ENCODE measurements around the gene CWH43.
"Not testable (repeated sequence)": the region's sequence is repeated elsewhere in the genome, so short reads cannot be mapped to it uniquely, and the experiment has no call there.

Gene CWH43

GRCh38 chr4:48979914-48980579 lies 6.0 kb upstream of the CWH43 start:
- DNase-seq: no peak

- DNase-seq: not testable (repeated sequence)
These were observed 2.1 kb upstream of the CWH43 start for GRCh38 chr4:48984005-48984404.

GRCh38 chr4:48985602-48985975 lies 486 bp upstream of the CWH43 start:
- no peak for DNase-seq

GRCh38 chr4:48986654-48987164 lies 634 bp downstream of the CWH43 start:
- no peak for DNase-seq

- DNase-seq: no peak
These were observed 3.6 kb downstream of the CWH43 start for GRCh38 chr4:48989461-48990203.

GRCh38 chr4:48991357-48991756 lies 5.3 kb downstream of the CWH43 start:
- DNase-seq: no peak

- DNase-seq: no peak
These were observed 11.9 kb downstream of the CWH43 start for GRCh38 chr4:48997962-48998361.

GRCh38 chr4:48998440-48998839 lies 12.4 kb downstream of the CWH43 start:
- DNase-seq: no peak

GRCh38 chr4:49000806-49001205 lies 14.7 kb downstream of the CWH43 start:
- no peak for DNase-seq

- no peak for DNase-seq
These were observed 16.9 kb downstream of the CWH43 start for GRCh38 chr4:49002931-49003330.

GRCh38 chr4:49018718-49019295 lies 32.7 kb downstream of the CWH43 start:
- no peak for DNase-seq

- no peak for DNase-seq
These were observed 46.5 kb downstream of the CWH43 start for GRCh38 chr4:49032440-49033161.

GRCh38 chr4:49036528-49036927 lies 50.5 kb downstream of the CWH43 start:
- DNase-seq: no peak

GRCh38 chr4:49044270-49044669 lies 58.2 kb downstream of the CWH43 start:
- DNase-seq: no peak

- no peak for DNase-seq
These were observed 72.2 kb downstream of the CWH43 start for GRCh38 chr4:49058306-49058705.

GRCh38 chr4:49063670-49064069 lies 77.6 kb downstream of the CWH43 start:
- no peak for DNase-seq

- not testable (repeated sequence) for DNase-seq
These were observed 86.1 kb downstream of the CWH43 start for GRCh38 chr4:49072196-49072595.

GRCh38 chr4:49091883-49092282 lies 105.8 kb downstream of the CWH43 start:
- not testable (repeated sequence) for DNase-seq

- DNase-seq: not testable (repeated sequence)
These were observed 106.6 kb downstream of the CWH43 start for GRCh38 chr4:49092608-49093135.

GRCh38 chr4:49096215-49096614 lies 110.1 kb downstream of the CWH43 start:
- not testable (repeated sequence) for DNase-seq

GRCh38 chr4:49096627-49097026 lies 110.6 kb downstream of the CWH43 start:
- not testable (repeated sequence) for DNase-seq

GRCh38 chr4:49097071-49097470 lies 111.0 kb downstream of the CWH43 start:
- DNase-seq: not testable (repeated sequence)

- not testable (repeated sequence) for DNase-seq
These were observed 111.4 kb downstream of the CWH43 start for GRCh38 chr4:49097505-49097904.
